GM10248 (cell line): ENCODE results near the gene BRF1.
A peak's percentile ranks its signal among the peaks of the same experiment; 100 is the strongest.

Experiments
- CTCF ChIA-PET: fragments of 300-600 bp; sonication (Branson Sonifier 250); formaldehyde crosslinking; extraction: SDS; loops from one replicate; lab custom pipeline; 2021; ENCODE audit warnings: antibody characterized with exemption; lab: Yijun Ruan, JAX
- POLR2A ChIA-PET: fragments of 350-650 bp; sonication (Branson Sonifier 250); formaldehyde crosslinking; extraction: SDS; loops from one replicate; lab custom pipeline; 2020; ENCODE audit warnings: antibody characterized with exemption; lab: Yijun Ruan, JAX
- DNase-seq: peaks from one replicate; pipeline ENCODE4 v3.0.0; 2012; ENCODE audit errors: extremely low spot score
- CTCF ChIP-seq: IDR thresholded peaks from 2 replicates; pipeline ENCODE4 v1.5.1; 2012; ENCODE audit warnings: mild to moderate bottlenecking, low read depth; ENCODE audit errors: extremely low read depth, missing control alignments, control extremely low read depth

BRF1 gene

DNA sequence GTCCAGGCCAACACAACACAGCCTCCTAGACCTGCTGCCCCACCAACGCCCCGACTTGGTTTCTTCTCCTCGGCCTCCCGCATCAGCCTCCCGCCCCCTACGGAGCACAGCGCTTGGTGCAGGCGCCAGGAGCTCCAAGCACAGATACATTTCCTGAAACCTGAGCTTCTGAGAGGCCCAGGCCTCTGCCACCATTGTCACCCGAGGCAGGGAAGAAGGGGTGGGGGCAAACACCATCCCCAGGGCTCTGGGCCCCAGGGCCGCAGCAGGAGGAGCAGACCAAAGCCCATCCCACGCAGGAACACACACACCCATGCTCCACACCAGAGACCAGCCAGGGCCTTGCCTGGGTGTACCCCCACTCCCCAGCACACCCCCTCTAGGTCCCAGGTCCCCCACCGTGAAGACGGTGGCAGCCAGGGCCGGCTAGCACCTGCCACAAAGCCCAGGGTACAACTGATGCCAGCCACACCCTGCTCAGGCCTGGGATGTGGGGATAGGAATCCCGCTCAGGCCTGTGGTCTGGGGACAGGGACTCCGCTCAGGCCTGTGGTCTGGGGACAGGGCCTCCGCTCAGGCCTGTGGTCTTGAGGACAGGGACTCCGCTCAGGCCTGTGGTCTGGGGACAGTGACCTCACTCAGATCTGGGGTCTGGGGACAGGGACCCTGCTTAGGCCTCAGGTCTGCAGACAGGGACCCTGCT is 137.6 kb downstream of the BRF1 start:
- no peak for TF ChIP-seq CTCF
- ChIA-PET CTCF (no interaction called here), POLR2A (no interaction called here)
- DNase-seq, result no peak

GRCh38 chr14:105162669-105162979 is 138.2 kb downstream of the BRF1 start:
- no peak for TF ChIP-seq CTCF
- ChIA-PET POLR2A (no interaction called here), CTCF (no interaction called here)
- DNase-seq, result no peak

DNA sequence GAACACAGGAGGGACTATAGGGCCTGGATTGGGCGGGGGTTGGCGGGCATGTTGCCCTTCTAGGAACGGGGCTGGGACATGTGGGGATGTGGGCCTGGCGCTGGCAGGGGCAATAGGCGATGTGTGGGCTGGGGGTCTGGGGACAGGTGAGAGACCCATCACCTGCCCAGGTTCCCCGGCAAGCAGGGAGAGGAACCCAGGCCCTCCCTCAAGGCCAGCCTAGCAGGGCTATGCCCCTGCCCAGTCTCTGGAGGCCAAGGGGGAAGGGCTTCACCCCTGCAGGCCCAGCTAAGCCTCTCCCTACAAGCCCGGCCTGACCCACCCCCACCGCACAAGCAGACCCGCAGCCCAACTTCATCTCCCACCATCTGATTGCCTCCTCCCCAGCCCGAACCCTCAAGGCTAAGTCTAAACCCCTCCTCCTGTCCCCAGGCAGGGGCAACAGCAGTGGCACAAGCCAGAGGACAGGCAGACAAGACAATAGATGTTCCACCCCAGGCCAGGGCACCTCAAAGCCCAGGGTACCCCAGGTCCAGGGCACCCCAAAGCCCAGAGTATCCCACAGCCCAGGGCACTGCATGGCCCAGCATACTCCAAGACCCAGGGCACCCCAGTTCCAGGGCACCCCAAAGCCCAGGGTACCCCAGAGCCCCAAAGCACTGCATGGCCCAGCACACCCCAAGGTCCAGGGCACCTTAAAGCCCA is 138.7 kb downstream of the BRF1 start:
- TF ChIP-seq CTCF, result no peak
- ChIA-PET CTCF (no interaction called here), POLR2A (no interaction called here)
- peak; percentile 58 for DNase-seq

GRCh38 chr14:105161309-105161708 is 139.5 kb downstream of the BRF1 start:
- ChIA-PET CTCF (no interaction called here), POLR2A (no interaction called here)
- no peak for TF ChIP-seq CTCF
- DNase-seq, result no peak

GRCh38 chr14:105160776-105161175 is 140.0 kb downstream of the BRF1 start:
- CTCF ChIA-PET, result no interaction called here
- POLR2A ChIA-PET, result no interaction called here
- no peak for DNase-seq
- TF ChIP-seq CTCF, result no peak

DNA sequence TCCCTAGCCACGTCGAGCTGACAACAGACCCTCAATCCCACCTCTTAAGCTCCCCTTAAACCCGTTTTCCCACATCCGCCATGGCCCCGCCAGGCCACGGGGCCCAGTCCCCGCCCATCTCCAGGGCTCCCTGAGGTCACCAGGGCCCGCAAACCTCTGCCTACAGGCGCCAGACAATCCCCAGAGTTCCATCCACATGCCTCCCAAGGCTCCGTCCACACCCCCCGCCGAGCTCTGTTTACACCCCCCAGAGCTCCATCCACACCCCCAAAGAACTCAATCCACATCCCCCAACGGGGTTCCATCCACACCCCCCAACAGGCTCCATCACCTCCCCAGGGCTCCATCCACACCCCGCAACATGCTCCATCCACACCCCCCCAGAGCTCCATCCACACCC is 141.5 kb downstream of the BRF1 start:
- POLR2A ChIA-PET, result no interaction called here
- no peak for DNase-seq
- CTCF ChIA-PET, result no interaction called here
- TF ChIP-seq CTCF, result no peak
